Ureter (tissue), 1 donor: Measurements from ENCODE around the gene KIFC3. TPM values are rescaled to one million over a fixed set of nuclear protein-coding genes. Genes with fewer than 3 reads are reported as not detected.
A peak's percentile ranks its signal among the peaks of the same experiment; 100 is the strongest.
"Not testable (repeated sequence)": the region's sequence is repeated elsewhere in the genome, so short reads cannot be mapped to it uniquely, and the experiment has no call there.

Source experiments
- DNase-seq: peaks from one replicate; pipeline ENCODE4 v3.0.0-alpha.2; 2020; ENCODE audit warnings: low spot score
- total RNA-seq: library from RNA; stranded (reverse); gene quantifications from one replicate; pipeline ENCODE4 v1.2.4, GENCODE V29; 2023
- donor health status: DM: yes; HTN: yes; CAD: no.

KIFC3 gene
- total RNA-seq, 1 donor from 2014 or later: 117 TPM

DNA sequence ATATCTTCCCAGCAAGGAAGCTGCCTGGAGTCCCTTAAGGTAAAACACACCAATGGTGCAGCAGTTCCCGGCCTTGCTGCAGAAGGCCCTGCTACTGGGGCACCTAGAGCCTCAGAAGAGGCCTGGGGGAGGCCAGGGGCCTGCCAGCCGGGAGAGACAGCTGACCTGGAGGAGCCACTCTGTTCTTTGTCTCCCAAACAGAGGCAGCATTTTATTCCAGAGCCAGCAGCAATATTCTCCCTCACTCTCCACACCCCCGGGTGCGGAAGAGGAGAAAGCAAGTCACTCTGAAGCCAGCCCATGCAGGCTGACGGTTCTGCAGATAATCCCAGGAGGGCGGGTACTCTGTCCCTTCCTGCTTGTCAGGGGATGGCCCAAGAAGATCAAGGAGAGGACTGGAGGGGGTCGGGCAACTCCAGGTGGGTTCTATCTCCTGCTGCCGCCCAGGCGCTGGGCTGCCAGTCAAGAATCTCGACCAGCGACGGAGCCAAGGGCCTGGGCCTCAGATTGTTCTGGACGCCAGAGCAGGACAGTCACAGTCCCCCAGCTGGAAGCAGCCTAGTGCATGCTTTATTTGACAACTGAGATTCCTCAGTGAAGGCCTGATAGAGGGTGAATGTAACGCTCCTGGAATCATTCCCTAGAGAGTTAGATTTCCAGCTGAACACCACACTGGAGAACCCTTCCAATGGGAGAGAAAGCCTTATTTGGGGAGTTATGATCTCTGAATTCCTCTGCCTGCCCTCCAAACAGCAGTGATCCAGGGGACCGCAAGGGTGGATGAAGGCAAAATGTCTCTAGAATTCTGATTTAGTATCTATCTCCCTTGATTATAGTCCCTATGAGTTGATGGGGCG lies 1.1 kb upstream of the KIFC3 start:
- peak; percentile 63 for DNase-seq

GRCh38 chr16:57801809-57802340 lies 416 bp downstream of the KIFC3 start:
- no peak for DNase-seq

DNA sequence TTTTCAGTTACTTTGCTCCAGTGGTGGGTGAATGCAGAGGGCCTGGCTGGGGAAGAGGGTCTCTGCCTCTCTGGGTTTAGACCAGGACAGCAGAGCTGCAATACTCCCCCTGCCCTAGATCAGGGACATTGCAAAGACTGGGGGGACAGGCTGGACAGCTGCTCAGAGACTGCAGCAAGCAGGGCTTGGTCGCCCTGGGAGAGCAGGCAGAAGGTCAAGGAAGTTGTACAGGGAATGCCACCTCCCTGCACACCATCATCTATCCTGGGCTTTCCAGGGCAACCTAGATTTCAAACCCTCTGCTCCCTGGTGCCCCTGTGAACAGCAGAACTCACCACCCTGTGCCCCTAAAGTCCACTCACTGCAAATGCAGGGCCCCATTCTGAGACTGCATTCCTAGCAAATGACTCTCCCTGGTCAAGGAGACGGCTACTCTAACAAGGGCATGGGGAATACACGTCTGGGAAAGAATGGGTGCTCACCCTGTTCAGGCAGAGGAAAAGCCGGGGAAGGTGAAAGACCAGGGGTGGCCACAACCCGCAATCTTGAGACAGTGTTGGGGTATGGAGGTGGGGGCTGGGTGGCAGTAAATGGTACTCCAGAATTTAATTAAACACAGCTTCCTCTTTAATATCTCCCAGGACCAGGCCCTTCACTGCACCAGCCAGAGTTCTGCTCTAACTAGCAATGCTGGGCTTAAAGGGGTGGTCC lies 1.0 kb downstream of the KIFC3 start:
- DNase-seq: no peak

GRCh38 chr16:57800200-57801097 lies 1.8 kb downstream of the KIFC3 start:
- no peak for DNase-seq

GRCh38 chr16:57799600-57800199 lies 2.6 kb downstream of the KIFC3 start:
- no peak for DNase-seq

GRCh38 chr16:57798953-57799599 lies 3.2 kb downstream of the KIFC3 start:
- DNase-seq: no peak

DNA sequence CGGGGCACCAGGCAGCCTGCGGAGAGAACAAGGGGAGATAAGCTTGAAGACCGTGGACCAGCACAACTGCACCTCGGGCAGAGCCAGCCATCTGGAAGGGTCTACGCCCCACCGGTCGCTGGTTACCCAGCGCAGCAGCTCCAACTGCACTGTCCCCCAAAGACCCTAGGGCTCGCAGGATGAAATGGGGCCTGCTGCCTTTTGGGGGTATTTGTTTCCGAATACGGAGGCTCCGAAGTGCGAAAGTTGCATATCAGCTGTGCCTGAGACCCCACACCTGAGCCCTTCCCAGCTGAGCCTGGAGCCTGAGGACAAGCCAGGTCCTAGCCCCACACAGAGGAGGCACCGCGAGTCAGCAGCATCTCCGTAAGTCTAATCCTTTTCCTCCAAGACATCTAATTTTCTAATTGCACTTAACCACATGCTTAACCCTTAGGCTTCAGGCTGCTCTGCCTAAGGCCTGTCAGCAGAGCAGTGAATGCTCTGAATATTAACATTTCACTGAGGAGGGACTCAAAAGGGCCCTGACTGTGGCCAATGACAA lies 4.0 kb downstream of the KIFC3 start:
- no peak for DNase-seq

DNA sequence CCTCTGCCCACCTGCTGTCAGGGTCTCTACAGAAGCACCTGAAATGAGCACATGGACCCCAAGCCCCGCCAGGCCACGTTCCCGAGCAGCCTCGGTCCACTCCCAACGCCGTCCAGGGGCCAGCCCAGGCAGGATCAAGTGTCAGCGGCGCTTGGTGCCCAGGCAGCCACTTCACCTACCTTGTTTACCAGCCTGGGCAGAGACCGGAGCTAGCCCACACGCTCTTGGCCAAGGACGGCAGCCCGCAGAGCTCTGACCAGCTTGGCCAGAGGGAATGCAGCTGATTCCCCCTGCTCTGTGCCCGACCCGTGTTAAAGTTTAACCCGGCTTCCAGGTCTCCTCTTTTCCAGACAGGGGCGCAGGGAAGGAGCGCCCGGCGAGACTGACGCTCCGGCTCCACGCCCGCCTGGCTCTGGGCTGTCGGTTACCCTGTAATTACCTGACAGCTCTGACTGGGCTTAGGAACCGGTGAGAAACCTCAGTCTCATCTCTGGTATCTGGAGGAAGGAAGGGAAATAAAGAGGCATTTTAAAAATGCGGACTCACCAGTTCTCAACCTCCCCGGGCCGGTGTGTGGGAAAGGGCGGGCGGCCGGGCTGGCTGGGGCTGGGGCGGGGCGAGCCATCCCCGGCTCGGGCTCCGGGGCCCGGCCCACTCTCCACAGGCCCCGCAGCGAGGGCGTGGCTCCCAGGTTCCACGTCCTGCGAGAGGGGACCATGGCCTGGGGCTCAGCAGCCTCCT lies 4.6 kb downstream of the KIFC3 start:
- DNase-seq: peak; percentile 74

DNA sequence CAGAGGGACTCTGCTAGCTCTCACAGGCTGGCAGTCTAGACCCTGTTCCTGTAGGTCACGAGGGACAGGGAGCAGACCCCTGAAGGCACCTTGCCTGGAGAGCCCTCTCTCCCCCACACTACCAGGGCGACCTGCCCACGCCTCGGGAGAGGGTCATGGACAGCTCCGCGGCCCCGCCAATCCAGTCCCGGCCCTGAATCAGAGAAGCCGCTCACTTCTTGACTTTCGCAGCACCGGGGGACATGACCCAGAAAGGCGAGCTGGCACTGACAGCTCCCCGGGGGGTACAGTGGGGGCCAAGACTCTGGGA lies 5.1 kb downstream of the KIFC3 start:
- DNase-seq: no peak

GRCh38 chr16:57796014-57796413 lies 6.3 kb downstream of the KIFC3 start:
- not testable (repeated sequence) for DNase-seq

DNA sequence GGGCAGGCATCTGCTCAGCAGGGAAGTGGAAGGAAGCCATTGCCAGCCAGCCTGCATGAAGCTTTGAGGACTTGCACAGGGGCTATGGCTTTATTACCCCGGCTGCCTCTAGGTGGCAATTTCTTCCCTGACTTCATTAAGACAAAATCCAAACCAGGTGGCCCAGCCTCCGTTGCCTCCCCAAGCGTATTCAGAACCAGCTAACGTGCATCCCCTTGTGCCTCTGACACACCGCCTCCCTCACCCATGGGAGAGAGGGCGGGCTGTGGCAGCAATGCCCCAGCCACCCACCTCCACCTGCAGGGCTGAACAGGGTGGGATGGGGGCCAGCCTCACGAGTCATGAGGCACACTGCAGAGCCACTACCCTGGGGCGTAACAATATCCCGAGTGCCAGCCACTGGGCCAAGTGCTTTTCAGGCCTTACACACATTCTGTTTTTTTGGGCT lies 6.8 kb downstream of the KIFC3 start:
- DNase-seq: no peak

DNA sequence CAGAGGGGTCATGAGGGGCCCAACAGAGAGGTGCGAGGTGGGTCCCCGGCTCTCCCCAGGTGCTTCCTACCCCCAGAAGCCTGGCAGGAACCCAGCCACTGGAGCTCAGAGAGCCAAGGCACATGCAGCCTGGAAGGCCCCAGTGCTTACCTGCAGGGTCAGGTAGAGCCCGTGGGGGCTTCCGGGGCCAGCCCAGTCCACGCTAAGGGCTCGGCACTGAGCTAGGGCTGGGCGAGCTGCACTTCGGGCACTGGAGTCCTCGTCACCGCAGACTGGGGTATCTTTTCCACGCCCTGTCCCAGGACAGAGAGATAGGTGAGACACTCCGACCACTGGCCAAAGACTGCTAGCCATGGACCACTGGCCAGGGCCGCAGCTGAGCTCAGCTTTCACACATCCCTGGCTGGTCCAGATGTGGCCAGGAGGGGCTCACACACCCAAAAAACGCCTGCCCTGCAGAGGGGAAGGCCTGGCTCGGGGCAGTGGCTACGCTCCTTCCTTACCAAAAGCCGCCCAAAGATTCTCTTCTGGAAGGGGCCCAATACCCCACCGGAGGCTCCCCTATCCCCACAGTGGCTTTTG lies 7.4 kb downstream of the KIFC3 start:
- no peak for DNase-seq

DNA sequence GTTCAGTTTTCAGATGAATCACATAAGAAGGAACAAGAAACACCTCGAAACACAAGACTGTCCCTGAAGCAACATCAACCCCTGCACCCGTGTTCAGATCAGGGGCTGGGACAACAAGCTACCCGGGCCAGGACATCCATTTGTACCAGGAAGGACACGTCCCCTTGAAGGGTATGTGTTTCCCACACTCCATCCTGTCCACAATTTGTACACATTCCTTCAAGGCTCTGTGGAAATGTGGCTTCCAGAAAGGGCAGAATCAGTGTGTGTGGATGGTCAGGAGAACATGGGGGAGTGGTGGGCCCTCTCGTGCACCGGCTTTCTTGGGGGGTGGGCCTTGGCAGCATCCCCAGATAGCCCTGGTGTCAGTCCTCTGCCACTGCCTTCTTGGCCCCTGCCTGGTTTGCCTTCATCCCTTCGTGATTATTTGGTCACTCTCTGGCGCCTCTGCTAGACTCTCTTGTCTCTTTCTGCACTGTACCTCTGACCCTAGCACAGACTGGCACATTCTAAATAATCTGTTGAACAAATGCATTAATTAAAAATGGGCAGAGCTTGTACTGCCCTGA lies 10.3 kb downstream of the KIFC3 start:
- no peak for DNase-seq

GRCh38 chr16:57791195-57791892 lies 10.9 kb downstream of the KIFC3 start:
- DNase-seq: no peak

DNA sequence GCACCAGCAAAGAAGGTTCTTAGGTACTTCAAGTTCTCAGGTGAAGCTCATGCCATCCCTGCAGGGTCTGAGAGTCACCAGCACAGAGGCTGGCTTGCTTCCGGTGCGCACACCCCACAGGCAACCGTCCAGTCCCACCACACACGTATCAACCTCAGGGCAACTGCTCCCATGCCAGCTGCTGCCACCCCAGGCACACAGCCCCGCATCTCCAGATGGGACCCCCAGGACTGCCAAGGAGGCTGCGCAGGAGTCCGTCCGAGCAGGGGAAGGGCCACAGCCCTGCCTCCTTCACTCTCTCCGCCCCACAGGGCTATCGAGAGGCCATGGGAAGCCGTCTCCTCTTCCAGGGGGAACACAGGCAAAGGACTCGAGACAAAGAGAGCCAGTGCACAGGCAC lies 13.3 kb downstream of the KIFC3 start:
- DNase-seq: no peak

DNA sequence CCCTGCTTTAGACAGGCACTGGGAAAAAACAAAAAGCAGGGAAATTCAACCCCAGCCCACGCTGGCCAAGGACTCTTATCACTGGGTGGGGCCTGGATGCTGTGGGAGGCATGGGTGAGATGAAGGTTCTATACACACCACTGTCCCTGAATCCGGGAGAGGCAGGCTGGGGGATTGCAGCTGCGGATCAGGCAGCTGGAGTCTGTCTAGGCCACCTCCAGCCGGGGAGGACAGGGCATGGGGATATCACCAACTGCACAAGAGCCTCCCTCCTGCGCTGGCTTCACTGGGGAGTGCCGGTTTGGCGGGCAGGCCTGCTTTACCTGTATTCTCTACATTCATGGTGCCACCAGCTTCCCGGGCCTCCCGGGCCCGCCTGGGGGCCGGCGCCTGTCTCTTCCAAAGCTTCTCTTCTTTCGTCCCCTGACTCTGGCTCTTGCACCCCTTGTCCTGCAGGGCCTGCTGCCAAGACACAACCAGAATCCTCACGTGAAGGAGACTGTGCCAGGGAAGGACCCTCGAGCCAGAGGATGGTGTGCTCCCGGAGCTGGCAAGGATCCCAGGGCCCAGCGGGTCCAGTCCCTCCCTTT lies 13.9 kb downstream of the KIFC3 start:
- no peak for DNase-seq

GRCh38 chr16:57787519-57787905 lies 14.8 kb downstream of the KIFC3 start:
- DNase-seq: no peak
